Aorta (tissue), 5 donors: ENCODE data around the gene LRRC51. TPM values are rescaled to one million over a fixed set of nuclear protein-coding genes. Genes with fewer than 3 reads are reported as not detected.

Source experiments
- ATAC-seq: fragments of 200-7000 bp; cut with Tn5 transposase; one replicate; pipeline ENCODE4 v1.9.1; 2022; ENCODE audit warnings: moderate library complexity; ENCODE audit not compliant: low FRiP score
- DNase-seq, 2 donors: peaks; one replicate each; pipeline ENCODE4 v3.0.0-alpha.2; 2020
- H3K27ac ChIP-seq, 2 donors: one replicate each; pipeline ENCODE4 v1.5.1; 2013; ENCODE audit warnings: low read length in 2 of 2, mild to moderate bottlenecking in 2 of 2, moderate library complexity in 2 of 2, control low read depth in 1 of 2, inconsistent platforms in 1 of 2, low read depth in 1 of 2
- H3K27me3 ChIP-seq, 2 donors: one replicate each; pipeline ENCODE4 v1.6.1; 2013; ENCODE audit warnings: control low read depth in 1 of 2, low read length in 1 of 2, mild to moderate bottlenecking in 1 of 2, moderate library complexity in 1 of 2; ENCODE audit not compliant: insufficient read depth in 2 of 2, control insufficient read depth in 1 of 2
- H3K36me3 ChIP-seq, 2 donors: one replicate each; pipeline ENCODE4 v1.6.1; 2013; ENCODE audit warnings: control low read depth in 1 of 2, low read length in 1 of 2, mild to moderate bottlenecking in 1 of 2; ENCODE audit not compliant: insufficient read depth in 2 of 2, control insufficient read depth in 1 of 2
- H3K4me1 ChIP-seq, 2 donors: one replicate each; pipeline ENCODE4 v1.6.1; 2013; ENCODE audit warnings: low read length in 2 of 2, control low read depth in 1 of 2, mild to moderate bottlenecking in 1 of 2, moderate library complexity in 1 of 2; ENCODE audit not compliant: insufficient read depth in 2 of 2, control insufficient read depth in 1 of 2
- H3K4me3 ChIP-seq, 2 donors: one replicate each; pipeline ENCODE4 v1.5.1; 2013; ENCODE audit warnings: low read length in 2 of 2, control low read depth in 1 of 2, mild to moderate bottlenecking in 1 of 2
- H3K9me3 ChIP-seq: one replicate; pipeline ENCODE4 v1.6.1; 2013; ENCODE audit warnings: mild to moderate bottlenecking, low read length; ENCODE audit not compliant: control insufficient read depth
- WGBS, 2 donors: extraction: QIAGEN DNeasy Blood & Tissue Kit; methylation state at CpG; one replicate each; pipeline ENCODE4 v1.1.7; 2013; 5-methylcytosine and 5-hydroxymethylcytosine counted together
- intact Hi-C, 2 donors: fragments of 100-400 bp; cut with DNase I; formaldehyde crosslinking; loops; one replicate each; pipeline versions ENCODE4 v1.14.2 to v1.15.0; 2022
- polyA plus RNA-seq, 2 donors: library from polyadenylated mRNA; stranded (reverse); fragments of 200-250 nt; gene quantifications; one replicate each; pipeline ENCODE4 v1.2.3, GENCODE V29; 2013
- total RNA-seq, 2 donors: library from RNA; stranded (reverse); fragmentation: NEBNext Ultra II Directional; extraction: Animal tissue kit (Norgen Biotek cat#: 25700); gene quantifications; one replicate each; pipeline ENCODE4 v1.2.1, GENCODE V29; 2021
- donor health status: healthy with polysubstance abuse.
- donor health status: Bipolar disorder and iron deficiency.
- donor health status: DM: no; HTN: no; CAD: no.
- donor health status: DM: no; HTN: no; CAD: no.
- donor health status: DM: yes; HTN: yes; CAD: no.

The LRRC51 gene
- total and polyA plus RNA-seq, 4 donors = 6.6 to 12.8 (median 8.6) TPM

GRCh38 chr11:72098741-72099140 lies 18.1 kb downstream of the LRRC51 start:
- peaks cover 0 to 7% of the 10 kb centered on the region in 2 donors for H3K36me3 ChIP-seq
- no peaks in the 10 kb centered on the region for H3K27me3 ChIP-seq
- ATAC-seq (no peak), DNase-seq (no peak)
- WGBS, 2 donors = 94 to 97% methylated on average over 3 of the region's 3 CpGs
- H3K4me1 ChIP-seq = no peaks in the 10 kb centered on the region
- no peak overlapping the region for H3K27ac ChIP-seq
- intact Hi-C loops = no loop called here
- H3K9me3 ChIP-seq = no peaks in the 10 kb centered on the region
- H3K4me3 ChIP-seq = no peak overlapping the region

DNA sequence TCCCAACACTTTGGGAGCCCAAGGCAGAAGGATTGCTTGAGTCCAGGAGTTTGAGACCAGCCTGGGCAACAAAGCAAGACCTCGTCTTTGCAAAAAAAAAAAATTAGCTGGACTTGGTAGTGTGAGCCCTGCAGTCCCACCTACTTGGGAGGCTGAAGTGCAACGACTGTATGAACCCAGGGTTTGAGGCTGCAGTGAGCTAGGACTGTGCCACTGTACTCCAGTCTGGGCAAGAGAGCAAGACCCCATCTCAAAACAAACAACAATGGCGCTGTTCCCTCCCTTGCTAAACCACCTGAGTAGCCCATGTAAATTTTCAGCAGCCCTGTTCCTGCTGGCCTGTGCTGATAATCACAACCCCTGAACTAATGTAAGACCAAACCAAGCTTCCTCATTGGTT lies 19.4 kb downstream of the LRRC51 start:
- H3K4me1 ChIP-seq = no peaks in the 10 kb centered on the region

GRCh38 chr11:72100462-72100861 lies 19.8 kb downstream of the LRRC51 start:
- Histone ChIP-seq H3K27me3 (no peaks in the 10 kb centered on the region), H3K9me3 (no peaks in the 10 kb centered on the region), H3K36me3 (peaks cover 0 to 5% of the 10 kb centered on the region in 2 donors), H3K27ac (no peak overlapping the region), H3K4me3 (no peak overlapping the region), H3K4me1 (no peaks in the 10 kb centered on the region)
- ATAC-seq (no peak), DNase-seq (no peak)
- 83 to 92% methylated on average over 1 of the region's 1 CpG for WGBS, 2 donors
- intact Hi-C loops = no loop called here

More for the DNA sequence above, 19.4 kb downstream of the LRRC51 start:
- no peaks in the 10 kb centered on the region for H3K27me3 ChIP-seq
- no peaks in the 10 kb centered on the region for H3K9me3 ChIP-seq
- no peak overlapping the region for H3K27ac ChIP-seq
- no peak for ATAC-seq
- DNase-seq = no peak
- 79 to 83% methylated on average over 3 of the region's 3 CpGs for WGBS, 2 donors
- H3K36me3 ChIP-seq = peaks cover 0 to 5% of the 10 kb centered on the region in 2 donors
- intact Hi-C loops = no loop called here
- H3K4me3 ChIP-seq = no peak overlapping the region

DNA sequence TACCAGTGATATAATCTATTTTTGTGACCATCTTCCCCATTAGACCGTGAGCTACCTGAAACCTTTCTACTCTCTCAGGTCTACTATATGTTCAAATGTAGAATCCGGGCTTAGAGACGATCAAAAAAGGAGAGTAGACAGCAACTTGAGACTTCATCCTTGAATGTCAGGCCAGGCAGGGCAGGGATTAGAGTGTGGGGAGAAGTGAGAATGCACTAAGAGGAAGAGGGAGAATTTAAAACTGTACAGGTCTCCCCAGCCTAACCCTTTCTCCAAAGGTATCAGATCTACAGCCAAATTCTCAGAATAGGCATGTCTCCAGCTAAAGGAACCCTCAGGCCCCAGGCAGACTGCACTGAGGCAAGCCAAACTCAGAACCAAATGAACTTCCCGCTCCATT lies 21.5 kb downstream of the LRRC51 start:
- intact Hi-C loops = loop anchor here in 1 of 2 donors (2.0 kb wide), 1 partner anchor 19 kb away; no protein-coding TSS in a partner anchor
- H3K9me3 ChIP-seq = no peaks in the 10 kb centered on the region
- H3K36me3 ChIP-seq = peaks cover 0 to 5% of the 10 kb centered on the region in 2 donors
- no peaks in the 10 kb centered on the region for H3K27me3 ChIP-seq
- H3K4me3 ChIP-seq = peak overlapping the region; percentile 63 to 70
- no peak for DNase-seq
- WGBS, 2 donors = 51 to 56% methylated on average over 4 of the region's 4 CpGs
- H3K27ac ChIP-seq = no peak overlapping the region
- no peak for ATAC-seq
- H3K4me1 ChIP-seq = no peaks in the 10 kb centered on the region

- peak overlapping the region; percentile 79 to 85 for H3K27ac ChIP-seq
- ATAC-seq = no peak
- peaks cover 0 to 5% of the 10 kb centered on the region in 2 donors for H3K36me3 ChIP-seq
- peak overlapping the region; percentile 63 to 70 for H3K4me3 ChIP-seq
- no peak for DNase-seq
- intact Hi-C loops = loop anchor here in 1 of 2 donors (2.0 kb wide), 1 partner anchor 20 kb away; no protein-coding TSS in a partner anchor
- no peaks in the 10 kb centered on the region for H3K4me1 ChIP-seq
- WGBS, 2 donors = 3 to 4% methylated on average over 9 of the region's 9 CpGs
- no peaks in the 10 kb centered on the region for H3K27me3 ChIP-seq
- H3K9me3 ChIP-seq = no peaks in the 10 kb centered on the region
These were observed 21.9 kb downstream of the LRRC51 start for GRCh38 chr11:72102631-72102945.

DNA sequence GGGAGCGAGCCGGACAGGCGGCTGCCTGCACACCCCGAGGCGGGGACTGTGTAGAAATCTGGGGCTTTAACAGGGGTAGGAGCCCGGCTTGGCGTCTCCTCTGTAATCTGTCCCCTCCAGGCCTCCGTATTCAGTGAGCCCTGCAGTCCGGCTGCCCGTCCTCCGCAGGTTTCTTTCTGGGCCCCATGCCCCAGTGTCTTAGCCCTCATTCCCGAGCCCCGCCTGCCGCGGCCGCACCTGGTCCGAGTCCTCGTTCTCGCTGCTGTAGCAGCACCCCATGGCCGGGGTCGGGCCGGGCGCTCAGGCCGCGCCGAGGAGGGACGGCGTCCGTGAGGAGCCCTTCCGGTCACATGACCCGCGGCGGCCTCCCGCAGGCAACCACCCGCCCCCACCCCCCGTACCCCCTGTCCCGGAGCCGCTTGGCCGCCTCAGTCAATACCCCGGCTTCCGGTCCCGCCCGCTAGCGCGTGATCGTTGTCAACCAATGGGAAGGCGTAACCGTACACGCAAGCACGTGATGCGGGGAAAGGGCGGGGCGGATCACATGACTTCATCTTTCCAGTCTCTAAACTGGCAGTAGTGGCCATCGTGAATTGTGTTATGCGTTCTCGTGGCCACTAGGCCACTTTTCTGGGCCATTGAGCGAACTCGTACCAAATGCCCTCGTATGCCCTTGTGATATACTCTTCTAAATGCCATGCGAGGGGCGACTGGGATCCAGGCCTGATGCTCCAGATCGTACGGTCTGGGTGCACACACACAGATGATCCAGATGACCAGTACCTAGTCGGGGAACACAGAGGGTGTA lies 22.5 kb downstream of the LRRC51 start, which contains the start of gene LAMTOR1:
Gene LAMTOR1, minus strand, starts transcription at position 352 of the 808 bp plus-strand sequence. Its CDS starts 73 bp downstream, at position 279.
- WGBS, 2 donors = 2% methylated on average over 59 to 64 of the region's 64 CpGs
- Histone ChIP-seq H3K27me3 (no peaks in the 10 kb centered on the region), H3K4me3 (peak within 1 kb of the TSS; percentile 63 to 70), H3K9me3 (no peaks in the 10 kb centered on the region), H3K27ac (peak within 1 kb of the TSS; percentile 79 to 85), H3K4me1 (no peaks in the 10 kb centered on the region), H3K36me3 (peaks cover 0 to 4% of the 10 kb centered on the region in 2 donors)
- ATAC-seq (peak; percentile 99), DNase-seq (peak; percentile 100)
- intact Hi-C loops = loop anchor here (1.0 to 2.0 kb wide), 3 partner anchors 9 to 23 kb away; partner anchors contain the start of genes ANAPC15 (in 1 of the 2), LRRC51 (in 1 of the 2) and NUMA1 (in 1 of the 2)

DNA sequence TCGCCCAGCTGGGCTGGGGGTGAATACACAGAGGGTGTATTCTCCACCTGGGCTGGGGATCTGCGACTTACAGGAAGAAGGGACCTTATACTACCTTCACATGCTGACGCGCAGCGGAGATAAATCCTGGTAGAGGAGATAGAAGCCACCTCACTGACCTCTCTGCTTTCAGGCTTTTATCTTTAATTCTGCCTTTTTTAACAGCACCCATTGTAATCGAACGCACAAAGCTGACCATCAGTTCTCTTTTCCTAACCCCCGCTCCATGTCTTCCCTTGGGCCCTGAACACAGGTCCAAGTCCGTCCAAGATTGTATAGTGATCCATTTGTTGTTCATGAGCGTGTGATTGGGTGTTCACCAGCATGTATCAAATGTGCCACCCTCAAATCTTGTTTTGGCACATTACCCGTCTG lies 23.1 kb downstream of the LRRC51 start:
- 75 to 79% methylated on average over 11 of the region's 11 CpGs for WGBS, 2 donors
- Histone ChIP-seq H3K27ac (peak overlapping the region; percentile 1 to 75), H3K4me1 (no peaks in the 10 kb centered on the region), H3K4me3 (no peak overlapping the region), H3K9me3 (no peaks in the 10 kb centered on the region), H3K36me3 (no peaks in the 10 kb centered on the region), H3K27me3 (no peaks in the 10 kb centered on the region)
- no peak for DNase-seq
- no peak for ATAC-seq
- intact Hi-C loops = loop anchor here (1.0 to 2.0 kb wide), 3 partner anchors 9 to 23 kb away; partner anchors contain the start of genes ANAPC15 (in 1 of the 2), LRRC51 (in 1 of the 2) and NUMA1 (in 1 of the 2)

DNA sequence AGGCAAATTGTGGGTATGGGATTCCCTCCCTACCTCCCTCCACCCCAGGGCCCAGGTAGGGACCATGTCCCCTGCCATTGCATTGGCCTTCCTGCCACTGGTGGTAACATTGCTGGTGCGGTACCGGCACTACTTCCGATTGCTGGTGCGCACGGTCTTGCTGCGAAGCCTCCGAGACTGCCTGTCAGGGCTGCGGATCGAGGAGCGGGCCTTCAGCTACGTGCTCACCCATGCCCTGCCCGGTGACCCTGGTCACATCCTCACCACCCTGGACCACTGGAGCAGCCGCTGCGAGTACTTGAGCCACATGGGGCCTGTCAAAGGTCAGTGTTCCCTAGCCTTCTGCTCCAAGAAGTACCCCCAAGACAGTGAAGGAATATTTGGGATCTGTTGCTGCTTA lies 25.2 kb downstream of the LRRC51 start, which contains the start of gene TOMT:
Gene TOMT, plus strand, starts transcription at position 37 of the 400 bp plus-strand sequence. Its CDS starts 28 bp downstream, at position 65.
- ATAC-seq = no peak

More for the DNA sequence above, 25.2 kb downstream of the LRRC51 start, which contains the start of gene TOMT:
- Histone ChIP-seq H3K27ac (no peak within 1 kb of the TSS), H3K36me3 (no peaks in the 10 kb centered on the region), H3K4me1 (no peaks in the 10 kb centered on the region), H3K4me3 (no peak within 1 kb of the TSS), H3K9me3 (no peaks in the 10 kb centered on the region), H3K27me3 (no peaks in the 10 kb centered on the region)
- 94 to 95% methylated on average over 14 of the region's 14 CpGs for WGBS, 2 donors
- no peak for DNase-seq
- intact Hi-C loops = no loop called here
